Mononuclear cell (primary cell): ENCODE data around the gene HSPA12A. TPM values are rescaled to one million over a fixed set of nuclear protein-coding genes. Genes with fewer than 3 reads are reported as not detected.

Experiments
- H3K27me3 ChIP-seq: 2 replicates; pipeline ENCODE4 v1.6.0; 2011; ENCODE audit warnings: low read length, control low read depth; ENCODE audit not compliant: insufficient read depth
- H3K4me1 ChIP-seq: 2 replicates; pipeline ENCODE4 v1.5.1; 2011; ENCODE audit warnings: mild to moderate bottlenecking, low read length, control low read depth; ENCODE audit not compliant: insufficient read depth
- H3K4me3 ChIP-seq: 2 replicates; pipeline ENCODE4 v1.5.1; 2011; ENCODE audit warnings: mild to moderate bottlenecking, low read length, moderate library complexity
- H3K9me3 ChIP-seq: 2 replicates; pipeline ENCODE4 v1.5.1; 2011; ENCODE audit warnings: low read depth, mild to moderate bottlenecking, control low read depth, low read length
- total RNA-seq: library from RNA; depleted of rRNA; stranded (reverse); fragments of >200 nt; gene quantifications from one replicate; pipeline ENCODE4 v1.2.3, GENCODE V29; 2012

HSPA12A gene, protein sequence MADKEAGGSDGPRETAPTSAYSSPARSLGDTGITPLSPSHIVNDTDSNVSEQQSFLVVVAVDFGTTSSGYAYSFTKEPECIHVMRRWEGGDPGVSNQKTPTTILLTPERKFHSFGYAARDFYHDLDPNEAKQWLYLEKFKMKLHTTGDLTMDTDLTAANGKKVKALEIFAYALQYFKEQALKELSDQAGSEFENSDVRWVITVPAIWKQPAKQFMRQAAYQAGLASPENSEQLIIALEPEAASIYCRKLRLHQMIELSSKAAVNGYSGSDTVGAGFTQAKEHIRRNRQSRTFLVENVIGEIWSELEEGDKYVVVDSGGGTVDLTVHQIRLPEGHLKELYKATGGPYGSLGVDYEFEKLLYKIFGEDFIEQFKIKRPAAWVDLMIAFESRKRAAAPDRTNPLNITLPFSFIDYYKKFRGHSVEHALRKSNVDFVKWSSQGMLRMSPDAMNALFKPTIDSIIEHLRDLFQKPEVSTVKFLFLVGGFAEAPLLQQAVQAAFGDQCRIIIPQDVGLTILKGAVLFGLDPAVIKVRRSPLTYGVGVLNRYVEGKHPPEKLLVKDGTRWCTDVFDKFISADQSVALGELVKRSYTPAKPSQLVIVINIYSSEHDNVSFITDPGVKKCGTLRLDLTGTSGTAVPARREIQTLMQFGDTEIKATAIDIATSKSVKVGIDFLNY
- total RNA-seq: under 0.01 TPM

GRCh38 chr10:116742367-116743265 lies at the start of gene HSPA12A:
TSS of gene HSPA12A (minus strand) at chr10:116742566. CDS start at chr10:116742469, 97 bp downstream.
- Histone ChIP-seq H3K27me3 (peaks cover 57% of the 10 kb centered on the region), H3K4me3 (peak within 1 kb of the TSS; percentile 15), H3K4me1 (peaks cover 10% of the 10 kb centered on the region), H3K9me3 (no peaks in the 10 kb centered on the region)

DNA sequence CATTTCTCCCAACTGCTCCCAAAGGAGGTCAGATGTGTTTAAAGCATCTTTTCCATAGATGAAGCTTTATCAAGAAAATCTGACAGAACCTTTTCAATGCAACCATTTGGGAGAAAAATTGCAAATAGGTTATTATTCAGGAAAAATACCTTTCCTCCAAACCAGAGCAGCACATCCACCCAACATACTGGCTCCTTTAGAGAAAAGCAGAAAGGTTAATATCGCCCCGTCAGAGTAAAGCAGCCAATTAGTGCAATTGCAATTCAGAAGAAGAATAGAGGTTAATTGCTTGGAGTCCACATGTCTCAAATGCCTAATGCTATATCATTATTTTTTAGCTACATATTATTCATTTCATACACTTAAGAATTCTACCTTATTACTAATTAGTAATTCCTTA lies 48.9 kb upstream of the HSPA12A start:
- Histone ChIP-seq H3K4me1 (peaks cover 7% of the 10 kb centered on the region), H3K4me3 (no peak overlapping the region), H3K9me3 (no peaks in the 10 kb centered on the region), H3K27me3 (peaks cover 5% of the 10 kb centered on the region)

- Histone ChIP-seq H3K4me3 (no peak overlapping the region), H3K27me3 (peaks cover 2% of the 10 kb centered on the region), H3K4me1 (peaks cover 7% of the 10 kb centered on the region), H3K9me3 (no peaks in the 10 kb centered on the region)
Observed at GRCh38 chr10:116787893-116788665, 45.7 kb upstream of the HSPA12A start.

DNA sequence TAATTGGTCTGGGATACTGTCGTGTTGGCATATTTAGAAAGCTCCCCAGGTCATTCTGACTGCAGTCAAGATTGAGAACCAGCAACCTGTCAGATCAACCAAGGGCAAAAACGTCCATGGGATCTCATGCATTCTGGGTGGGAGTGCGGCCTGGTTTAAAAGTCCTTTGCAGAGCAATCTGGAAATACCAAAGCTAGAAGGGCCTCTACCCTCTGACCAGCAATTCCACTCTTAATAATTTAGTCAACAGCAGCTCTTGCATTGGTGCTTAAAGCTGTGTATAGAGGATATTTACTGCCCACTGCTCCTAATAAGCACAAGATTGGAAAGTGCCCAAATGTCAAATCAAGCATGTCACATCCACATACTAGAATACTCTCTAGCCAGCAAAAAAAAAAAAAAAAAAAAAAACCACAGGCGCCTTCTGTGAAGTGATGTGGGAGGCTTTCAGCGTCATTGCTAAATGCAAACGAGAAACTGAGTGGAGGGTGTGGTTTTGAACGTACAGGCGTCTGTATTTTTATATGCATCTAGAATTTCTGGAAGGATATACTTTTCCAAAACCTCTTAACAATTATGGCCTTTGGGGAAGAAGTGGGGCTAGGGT lies 44.8 kb upstream of the HSPA12A start:
- H3K9me3 ChIP-seq: no peaks in the 10 kb centered on the region
- no peaks in the 10 kb centered on the region for H3K27me3 ChIP-seq
- H3K4me1 ChIP-seq: peaks cover 7% of the 10 kb centered on the region
- H3K4me3 ChIP-seq: no peak overlapping the region

- H3K9me3 ChIP-seq: no peaks in the 10 kb centered on the region
- H3K4me1 ChIP-seq: peaks cover 7% of the 10 kb centered on the region
- H3K27me3 ChIP-seq: no peaks in the 10 kb centered on the region
- no peak overlapping the region for H3K4me3 ChIP-seq
Observed at GRCh38 chr10:116785867-116786266, 43.5 kb upstream of the HSPA12A start.

DNA sequence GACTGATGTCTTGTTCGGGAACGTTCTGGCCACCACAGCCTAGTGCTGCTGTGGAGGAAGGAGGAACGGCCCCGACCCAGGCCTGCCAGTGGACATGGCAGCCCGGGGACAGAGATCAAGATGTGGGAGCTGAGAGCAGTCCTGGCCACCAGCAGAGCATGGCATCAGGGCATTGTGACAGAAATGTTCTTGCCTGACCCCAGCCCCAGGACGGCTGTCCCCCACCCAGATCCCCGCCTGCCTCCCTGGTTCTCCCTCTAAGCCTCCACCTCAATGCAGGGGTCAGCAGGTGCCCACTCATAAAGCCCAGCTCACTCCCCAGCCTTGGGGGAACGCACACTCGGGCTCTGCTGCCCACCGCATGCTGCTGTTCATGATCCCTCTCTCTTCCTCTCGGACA lies 42.9 kb upstream of the HSPA12A start:
- Histone ChIP-seq H3K4me3 (no peak overlapping the region), H3K9me3 (no peaks in the 10 kb centered on the region), H3K27me3 (no peaks in the 10 kb centered on the region), H3K4me1 (peaks cover 7% of the 10 kb centered on the region)

- H3K4me3 ChIP-seq: no peak overlapping the region
- peaks cover 7% of the 10 kb centered on the region for H3K4me1 ChIP-seq
- no peaks in the 10 kb centered on the region for H3K9me3 ChIP-seq
- H3K27me3 ChIP-seq: no peaks in the 10 kb centered on the region
Observed at GRCh38 chr10:116784651-116785050, 42.3 kb upstream of the HSPA12A start.

DNA sequence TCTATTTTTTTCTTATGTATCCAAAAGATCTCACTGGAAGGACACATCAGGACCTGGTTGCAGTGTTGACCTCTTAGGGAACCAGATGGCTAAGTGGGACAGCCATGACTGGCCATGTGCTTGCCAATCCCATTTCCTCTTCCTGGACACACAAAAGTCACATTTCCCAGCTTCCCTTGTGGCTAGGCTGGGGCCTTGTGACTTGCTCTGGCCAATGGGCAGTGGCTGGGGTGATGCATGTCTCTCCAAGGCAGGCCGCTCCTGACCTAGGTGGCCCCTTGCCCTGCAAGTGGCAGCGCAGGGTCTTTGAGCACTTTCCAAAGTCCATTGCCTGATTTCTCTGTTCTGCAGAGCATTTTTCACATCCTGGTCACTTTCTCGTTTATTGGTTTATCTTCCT lies 41.7 kb upstream of the HSPA12A start:
- Histone ChIP-seq H3K4me3 (no peak overlapping the region), H3K27me3 (no peaks in the 10 kb centered on the region), H3K4me1 (peaks cover 7% of the 10 kb centered on the region), H3K9me3 (no peaks in the 10 kb centered on the region)

GRCh38 chr10:116783011-116783655 lies 40.8 kb upstream of the HSPA12A start:
- Histone ChIP-seq H3K27me3 (no peaks in the 10 kb centered on the region), H3K4me1 (peaks cover 7% of the 10 kb centered on the region), H3K4me3 (no peak overlapping the region), H3K9me3 (no peaks in the 10 kb centered on the region)

GRCh38 chr10:116781370-116781884 lies 39.1 kb upstream of the HSPA12A start:
- Histone ChIP-seq H3K27me3 (no peaks in the 10 kb centered on the region), H3K4me1 (no peaks in the 10 kb centered on the region), H3K4me3 (no peak overlapping the region), H3K9me3 (no peaks in the 10 kb centered on the region)

DNA sequence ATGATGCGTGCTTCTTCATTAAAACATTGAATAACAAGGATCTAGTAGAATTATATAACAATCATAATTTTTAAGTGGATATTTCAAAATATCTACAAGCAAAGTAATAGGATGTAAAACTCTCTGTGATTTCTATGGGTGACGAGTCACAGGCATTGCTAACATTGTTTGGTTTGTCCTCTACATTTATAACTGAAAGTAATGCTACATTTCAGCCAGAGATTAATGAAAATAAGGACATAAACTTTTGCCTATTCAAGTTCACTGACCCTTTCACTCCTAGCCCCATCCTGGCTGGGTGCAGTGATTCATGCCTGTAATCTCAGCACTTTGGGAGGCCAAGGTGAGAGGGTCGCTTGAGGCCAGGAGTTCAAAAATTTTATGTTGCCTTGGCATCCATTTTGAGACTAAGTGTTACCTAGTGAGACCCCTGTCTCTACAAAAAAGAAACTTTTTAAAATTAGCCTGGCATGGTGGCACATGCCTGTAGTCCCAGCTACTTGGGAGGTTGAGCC lies 38.4 kb upstream of the HSPA12A start:
- H3K4me3 ChIP-seq: no peak overlapping the region
- no peaks in the 10 kb centered on the region for H3K4me1 ChIP-seq
- no peaks in the 10 kb centered on the region for H3K9me3 ChIP-seq
- no peaks in the 10 kb centered on the region for H3K27me3 ChIP-seq

GRCh38 chr10:116779076-116779687 lies 36.8 kb upstream of the HSPA12A start:
- H3K27me3 ChIP-seq: no peaks in the 10 kb centered on the region
- no peak overlapping the region for H3K4me3 ChIP-seq
- no peaks in the 10 kb centered on the region for H3K4me1 ChIP-seq
- H3K9me3 ChIP-seq: no peaks in the 10 kb centered on the region

- H3K4me1 ChIP-seq: no peaks in the 10 kb centered on the region
- H3K4me3 ChIP-seq: no peak overlapping the region
- H3K9me3 ChIP-seq: no peaks in the 10 kb centered on the region
- no peaks in the 10 kb centered on the region for H3K27me3 ChIP-seq
Observed at GRCh38 chr10:116777006-116777405, 34.6 kb upstream of the HSPA12A start.
